Esophagus (tissue), 2 donors: ENCODE results near the gene DNAH8. TPM values are rescaled to one million over a fixed set of nuclear protein-coding genes. Genes with fewer than 3 reads are reported as not detected.

Source experiments
- H3K27ac ChIP-seq, 2 donors: one replicate each; pipeline ENCODE4 v1.5.1; 2013; ENCODE audit warnings: low read depth in 2 of 2, mild to moderate bottlenecking in 2 of 2, inconsistent platforms in 1 of 2, low read length in 1 of 2, moderate library complexity in 1 of 2
- H3K27me3 ChIP-seq, 2 donors: one replicate each; pipeline ENCODE4 v1.6.1; 2013; ENCODE audit warnings: low read length in 2 of 2, control low read depth in 1 of 2, mild to moderate bottlenecking in 1 of 2; ENCODE audit not compliant: insufficient read depth in 2 of 2, control insufficient read depth in 1 of 2
- H3K36me3 ChIP-seq, 2 donors: one replicate each; pipeline ENCODE4 v1.6.1; 2013; ENCODE audit warnings: low read length in 1 of 2; ENCODE audit not compliant: control insufficient read depth in 2 of 2, insufficient read depth in 2 of 2
- H3K4me1 ChIP-seq, 2 donors: one replicate each; pipeline ENCODE4 v1.6.1; 2013; ENCODE audit warnings: low read length in 1 of 2; ENCODE audit not compliant: control insufficient read depth in 2 of 2, insufficient read depth in 2 of 2
- H3K4me3 ChIP-seq, 2 donors: one replicate each; pipeline ENCODE4 v1.5.1; 2013; ENCODE audit warnings: low read length in 2 of 2, mild to moderate bottlenecking in 2 of 2, low read depth in 1 of 2, moderate library complexity in 1 of 2
- H3K9me3 ChIP-seq, 2 donors: one replicate each; pipeline ENCODE4 v1.6.1; 2013; ENCODE audit warnings: mild to moderate bottlenecking in 2 of 2, low read depth in 1 of 2, low read length in 1 of 2, moderate library complexity in 1 of 2; ENCODE audit not compliant: control insufficient read depth in 2 of 2, insufficient read depth in 1 of 2
- WGBS, 2 donors: extraction: QIAGEN DNeasy Blood & Tissue Kit; methylation state at CpG; one replicate each; pipeline ENCODE4 v1.1.7; 2013; 5-methylcytosine and 5-hydroxymethylcytosine counted together
- polyA plus RNA-seq, 2 donors: library from polyadenylated mRNA; stranded (reverse); fragments of 200-250 nt; gene quantifications; one replicate each; pipeline ENCODE4 v1.2.3, GENCODE V29; 2013
- donor health status: healthy with polysubstance abuse.
- donor health status: Bipolar disorder and iron deficiency.

Gene DNAH8
- polyA plus RNA-seq, 2 donors: under 0.01 TPM

GRCh38 chr6:38681850-38682249 lies 33.3 kb upstream of the DNAH8 start:
- Histone ChIP-seq H3K4me3 (no peak overlapping the region), H3K4me1 (no peaks in the 10 kb centered on the region), H3K36me3 (peaks cover 4 to 5% of the 10 kb centered on the region in 2 donors), H3K9me3 (no peaks in the 10 kb centered on the region), H3K27ac (no peak overlapping the region), H3K27me3 (no peaks in the 10 kb centered on the region)
- WGBS, 2 donors: 97 to 100% methylated on average over 2 of the region's 2 CpGs

GRCh38 chr6:38684237-38684636 lies 30.9 kb upstream of the DNAH8 start:
- Histone ChIP-seq H3K27ac (no peak overlapping the region), H3K36me3 (peaks cover 0 to 5% of the 10 kb centered on the region in 2 donors), H3K4me3 (no peak overlapping the region), H3K27me3 (no peaks in the 10 kb centered on the region), H3K4me1 (no peaks in the 10 kb centered on the region), H3K9me3 (no peaks in the 10 kb centered on the region)
- WGBS, 2 donors: 91 to 94% methylated on average over 1 of the region's 1 CpG

GRCh38 chr6:38684904-38685303 lies 30.2 kb upstream of the DNAH8 start:
- peaks cover 0 to 5% of the 10 kb centered on the region in 2 donors for H3K36me3 ChIP-seq
- no peaks in the 10 kb centered on the region for H3K4me1 ChIP-seq
- 95 to 97% methylated on average over 3 of the region's 3 CpGs for WGBS, 2 donors
- H3K9me3 ChIP-seq: no peaks in the 10 kb centered on the region
- H3K27me3 ChIP-seq: no peaks in the 10 kb centered on the region
- H3K27ac ChIP-seq: no peak overlapping the region
- no peak overlapping the region for H3K4me3 ChIP-seq

- H3K9me3 ChIP-seq: no peaks in the 10 kb centered on the region
- no peaks in the 10 kb centered on the region for H3K27me3 ChIP-seq
- no peak overlapping the region for H3K27ac ChIP-seq
- no peaks in the 10 kb centered on the region for H3K4me1 ChIP-seq
- H3K36me3 ChIP-seq: peaks cover 0 to 5% of the 10 kb centered on the region in 2 donors
- WGBS, 2 donors: 86 to 87% methylated on average over 4 of the region's 4 CpGs
- no peak overlapping the region for H3K4me3 ChIP-seq
Observed at GRCh38 chr6:38686270-38687042, 28.7 kb upstream of the DNAH8 start.

GRCh38 chr6:38687043-38687353 lies 28.1 kb upstream of the DNAH8 start:
- H3K9me3 ChIP-seq: no peaks in the 10 kb centered on the region

GRCh38 chr6:38687549-38687948 lies 27.6 kb upstream of the DNAH8 start:
- Histone ChIP-seq H3K27ac (no peak overlapping the region), H3K4me1 (no peaks in the 10 kb centered on the region), H3K4me3 (no peak overlapping the region), H3K27me3 (no peaks in the 10 kb centered on the region), H3K9me3 (no peaks in the 10 kb centered on the region), H3K36me3 (peaks cover 0 to 2% of the 10 kb centered on the region in 2 donors)
- WGBS, 2 donors: 88 to 100% methylated on average over 1 of the region's 1 CpG

More at GRCh38 chr6:38687043-38687353, 28.1 kb upstream of the DNAH8 start:
- Histone ChIP-seq H3K4me3 (no peak overlapping the region), H3K36me3 (peaks cover 0 to 2% of the 10 kb centered on the region in 2 donors), H3K27me3 (no peaks in the 10 kb centered on the region), H3K4me1 (no peaks in the 10 kb centered on the region), H3K27ac (no peak overlapping the region)
- 72 to 92% methylated on average over 2 of the region's 2 CpGs for WGBS, 2 donors

GRCh38 chr6:38688579-38689087 lies 26.5 kb upstream of the DNAH8 start:
- peaks cover 0 to 2% of the 10 kb centered on the region in 2 donors for H3K36me3 ChIP-seq
- H3K27me3 ChIP-seq: no peaks in the 10 kb centered on the region
- WGBS, 2 donors: 73 to 87% methylated on average over 6 of the region's 6 CpGs
- H3K4me3 ChIP-seq: no peak overlapping the region
- H3K9me3 ChIP-seq: no peaks in the 10 kb centered on the region
- no peak overlapping the region for H3K27ac ChIP-seq
- no peaks in the 10 kb centered on the region for H3K4me1 ChIP-seq

- WGBS, 2 donors: 95 to 98% methylated on average over 2 of the region's 2 CpGs
- H3K9me3 ChIP-seq: no peaks in the 10 kb centered on the region
- no peaks in the 10 kb centered on the region for H3K27me3 ChIP-seq
- H3K27ac ChIP-seq: no peak overlapping the region
- H3K36me3 ChIP-seq: no peaks in the 10 kb centered on the region
- H3K4me1 ChIP-seq: no peaks in the 10 kb centered on the region
- no peak overlapping the region for H3K4me3 ChIP-seq
Observed at GRCh38 chr6:38695227-38695900, 19.7 kb upstream of the DNAH8 start.

- WGBS, 2 donors: 79 to 80% methylated on average over 1 of the region's 1 CpG
- no peak overlapping the region for H3K4me3 ChIP-seq
- H3K27ac ChIP-seq: no peak overlapping the region
- H3K4me1 ChIP-seq: no peaks in the 10 kb centered on the region
- no peaks in the 10 kb centered on the region for H3K36me3 ChIP-seq
- H3K27me3 ChIP-seq: no peaks in the 10 kb centered on the region
- no peaks in the 10 kb centered on the region for H3K9me3 ChIP-seq
Observed at GRCh38 chr6:38695933-38696332, 19.2 kb upstream of the DNAH8 start.

- Histone ChIP-seq H3K4me3 (no peak overlapping the region), H3K36me3 (no peaks in the 10 kb centered on the region), H3K4me1 (no peaks in the 10 kb centered on the region), H3K27me3 (no peaks in the 10 kb centered on the region), H3K27ac (no peak overlapping the region), H3K9me3 (no peaks in the 10 kb centered on the region)
Observed at GRCh38 chr6:38696345-38696744, 18.8 kb upstream of the DNAH8 start.
